HG03108 (cell line): ENCODE data around the gene RBM11.
"Not testable (repeated sequence)": the region's sequence is repeated elsewhere in the genome, so short reads cannot be mapped to it uniquely, and the experiment has no call there.

Source experiments
- ATAC-seq: cut with Tn5 transposase; IDR thresholded peaks from one replicate; pipeline ENCODE4 v1.9.1; 2021; ENCODE audit warnings: moderate library complexity; ENCODE audit not compliant: unreplicated experiment

The RBM11 gene

GRCh38 chr21:14215971-14216641 is at the start of gene RBM11:
Gene RBM11 (plus strand): TSS chr21:14216157. CDS start chr21:14216187, 30 bp downstream.
- peak; percentile 85 for ATAC-seq

- not testable (repeated sequence) for ATAC-seq
Measured at GRCh38 chr21:14166463-14167223, 49.3 kb upstream of the RBM11 start.

GRCh38 chr21:14206222-14206621 is 9.7 kb upstream of the RBM11 start:
- no peak for ATAC-seq

- ATAC-seq = no peak
Measured at GRCh38 chr21:14210738-14211137, 5.2 kb upstream of the RBM11 start, which contains the start of gene LIPI. Gene LIPI (minus strand): TSS chr21:14210955. CDS start chr21:14210845, 110 bp downstream.

GRCh38 chr21:14213164-14213563 is 2.8 kb upstream of the RBM11 start:
- ATAC-seq = no peak

- ATAC-seq = no peak
Measured at GRCh38 chr21:14223365-14223764, 7.4 kb downstream of the RBM11 start.

- no peak for ATAC-seq
Measured at GRCh38 chr21:14229399-14229798, 13.4 kb downstream of the RBM11 start.

- ATAC-seq = no peak
Measured at GRCh38 chr21:14235101-14235500, 19.1 kb downstream of the RBM11 start.

- ATAC-seq = no peak
Measured at GRCh38 chr21:14236180-14236579, 20.2 kb downstream of the RBM11 start.

GRCh38 chr21:14239281-14239680 is 23.3 kb downstream of the RBM11 start:
- no peak for ATAC-seq

GRCh38 chr21:14241297-14241696 is 25.3 kb downstream of the RBM11 start:
- ATAC-seq = no peak

GRCh38 chr21:14243461-14243860 is 27.5 kb downstream of the RBM11 start:
- ATAC-seq = no peak

- no peak for ATAC-seq
Measured at GRCh38 chr21:14243874-14244273, 27.9 kb downstream of the RBM11 start.

- no peak for ATAC-seq
Measured at GRCh38 chr21:14244911-14245310, 29.0 kb downstream of the RBM11 start.

- ATAC-seq = no peak
Measured at GRCh38 chr21:14245711-14246110, 29.8 kb downstream of the RBM11 start.

- ATAC-seq = no peak
Measured at GRCh38 chr21:14251336-14251735, 35.4 kb downstream of the RBM11 start.

GRCh38 chr21:14259747-14260146 is 43.8 kb downstream of the RBM11 start:
- ATAC-seq = no peak

- no peak for ATAC-seq
Measured at GRCh38 chr21:14260174-14260764, 44.3 kb downstream of the RBM11 start.

- ATAC-seq = no peak
Measured at GRCh38 chr21:14262039-14262438, 46.1 kb downstream of the RBM11 start.

- ATAC-seq = no peak
Measured at GRCh38 chr21:14263879-14264278, 47.9 kb downstream of the RBM11 start.

GRCh38 chr21:14265023-14265422 is 49.1 kb downstream of the RBM11 start:
- ATAC-seq = no peak

- ATAC-seq = no peak
Measured at GRCh38 chr21:14267076-14267475, 51.1 kb downstream of the RBM11 start.
